IMR-90 (cell line): ENCODE results near the gene ZG16. TPM values are rescaled to one million over a fixed set of nuclear protein-coding genes. Genes with fewer than 3 reads are reported as not detected.

Experiments
- ATAC-seq: fragments of 200-7000 bp; cut with Tn5 transposase; 2 replicates; pipeline ENCODE4 v1.9.1; 2020; ENCODE audit warnings: low read depth, mild to moderate bottlenecking, moderate library complexity
- BruUV-seq: library from RNA; stranded (reverse); fragments of 400-500 nt; replicated peaks from 2 replicates; lab custom pipeline; 2021; lab: Mats Ljungman, UMichigan
- CTCF ChIA-PET: fragments of 300-600 bp; formaldehyde crosslinking; extraction: SDS; loops from one replicate; lab custom pipeline; 2021; ENCODE audit warnings: antibody characterized with exemption; lab: Yijun Ruan, JAX
- POLR2A ChIA-PET: fragments of 300-600 bp; sonication (Branson Sonifier 250); formaldehyde crosslinking; loops from one replicate; lab custom pipeline; 2022; ENCODE audit warnings: antibody characterized with exemption; ENCODE audit not compliant: unreplicated experiment; lab: Charles Lee
- DNase-seq: peaks from one replicate; pipeline ENCODE4 v3.0.0; 2013
- H2AFZ ChIP-seq: replicated peaks from 2 replicates; pipeline ENCODE3; 2013; ENCODE audit warnings: low read length, mild to moderate bottlenecking; ENCODE audit not compliant: poor library complexity
- H2AK5ac ChIP-seq: 2 replicates; pipeline ENCODE4 v1.6.1; 2013; ENCODE audit warnings: low read depth, low read length, inconsistent platforms
- H2AK9ac ChIP-seq: replicated peaks from 2 replicates; pipeline ENCODE3; 2013; ENCODE audit warnings: mild to moderate bottlenecking, low read depth, low read length, moderate library complexity; ENCODE audit not compliant: poor library complexity
- H2BK120ac ChIP-seq: 2 replicates; pipeline ENCODE4 v1.6.1; 2013; ENCODE audit warnings: low read depth, low read length, inconsistent platforms
- H2BK15ac ChIP-seq: 3 replicates; pipeline ENCODE4 v1.6.1; 2013; ENCODE audit warnings: low read depth, low read length, inconsistent platforms
- H2BK20ac ChIP-seq: 2 replicates; pipeline ENCODE4 v1.6.1; 2013; ENCODE audit warnings: low read depth, mild to moderate bottlenecking, inconsistent platforms, low read length, moderate library complexity
- H2BK5ac ChIP-seq: 2 replicates; pipeline ENCODE4 v1.6.1; 2013; ENCODE audit warnings: mild to moderate bottlenecking, low read depth, low read length, inconsistent platforms; ENCODE audit not compliant: poor library complexity, severe bottlenecking
- H3K14ac ChIP-seq: replicated peaks from 2 replicates; pipeline ENCODE4 v1.6.1; 2013; ENCODE audit warnings: low read depth, low read length, inconsistent platforms
- H3K18ac ChIP-seq: 2 replicates; pipeline ENCODE4 v1.6.1; 2013; ENCODE audit warnings: low read depth, low read length, control low read depth
- H3K23ac ChIP-seq: 2 replicates; pipeline ENCODE4 v1.6.1; 2013; ENCODE audit warnings: low read depth, low read length, inconsistent platforms
- H3K27ac ChIP-seq: 2 replicates; pipeline ENCODE4 v1.5.1; 2013; ENCODE audit warnings: mild to moderate bottlenecking, control low read depth, low read length; ENCODE audit not compliant: insufficient read depth
- H3K27me3 ChIP-seq: 2 replicates; pipeline ENCODE4 v1.6.1; 2013; ENCODE audit warnings: low read length; ENCODE audit not compliant: control insufficient read depth, insufficient read depth
- H3K36me3 ChIP-seq: 2 replicates; pipeline ENCODE4 v1.6.1; 2013; ENCODE audit warnings: low read length, mixed read lengths; ENCODE audit not compliant: control insufficient read depth, insufficient read depth
- H3K4ac ChIP-seq: 2 replicates; pipeline ENCODE4 v1.6.1; 2013; ENCODE audit warnings: low read depth, low read length, inconsistent platforms
- H3K4me1 ChIP-seq: 2 replicates; pipeline ENCODE4 v1.6.1; 2013; ENCODE audit warnings: low read length, mixed read lengths; ENCODE audit not compliant: control insufficient read depth, insufficient read depth
- H3K4me2 ChIP-seq: 2 replicates; pipeline ENCODE4 v1.6.1; 2013; ENCODE audit warnings: low read depth, mild to moderate bottlenecking, control low read depth, low read length, moderate library complexity
- H3K4me3 ChIP-seq: 2 replicates; pipeline ENCODE4 v1.5.1; 2013; ENCODE audit warnings: low read depth, mild to moderate bottlenecking, control low read depth, low read length, moderate library complexity; ENCODE audit not compliant: insufficient read depth
- H3K56ac ChIP-seq: 2 replicates; pipeline ENCODE4 v1.6.1; 2013; ENCODE audit warnings: low read length, inconsistent platforms; ENCODE audit not compliant: insufficient read depth; ENCODE audit errors: extremely low read depth
- H3K79me1 ChIP-seq, 2 experiments: 2 replicates each; pipeline ENCODE4 v1.6.1; 2013; ENCODE audit warnings: low read length in 2 of 2, inconsistent platforms in 1 of 2, low read depth in 1 of 2
- H3K9ac ChIP-seq: 2 replicates; pipeline ENCODE4 v1.6.1; 2013; ENCODE audit warnings: low read depth, low read length, control low read depth
- H3K9me1 ChIP-seq: 2 replicates; pipeline ENCODE4 v1.6.1; 2013; ENCODE audit warnings: low read length, inconsistent platforms; ENCODE audit not compliant: insufficient read depth
- H3K9me3 ChIP-seq: 2 replicates; pipeline ENCODE4 v1.6.1; 2013; ENCODE audit warnings: low read length; ENCODE audit not compliant: control insufficient read depth, insufficient read depth
- H4K20me1 ChIP-seq: 2 replicates; pipeline ENCODE4 v1.6.1; 2013; ENCODE audit warnings: low read length, inconsistent platforms; ENCODE audit not compliant: insufficient read depth
- H4K5ac ChIP-seq: 2 replicates; pipeline ENCODE4 v1.6.1; 2013; ENCODE audit warnings: mild to moderate bottlenecking, low read depth, low read length, control low read depth
- H4K8ac ChIP-seq, 2 experiments: 2 replicates each; pipeline ENCODE4 v1.6.1; 2013; ENCODE audit warnings: low read depth in 2 of 2, low read length in 2 of 2, control low read depth in 1 of 2, inconsistent platforms in 1 of 2
- H4K91ac ChIP-seq: 2 replicates; pipeline ENCODE4 v1.6.1; 2013; ENCODE audit warnings: low read depth, low read length, inconsistent platforms; ENCODE audit not compliant: insufficient read depth
- CEBPB ChIP-seq: IDR thresholded peaks from 2 replicates; pipeline ENCODE4 v1.6.1; 2012; ENCODE audit warnings: low read depth, low read length, improper control_type of control experiment
- ELK1 ChIP-seq: fragments of 150-350 bp; IDR thresholded peaks from 2 replicates; pipeline ENCODE4 v1.6.1; 2016; ENCODE audit warnings: low read depth, mild to moderate bottlenecking, low read length, moderate library complexity, borderline replicate concordance
- FOS ChIP-seq: fragments of 150-350 bp; IDR thresholded peaks from 2 replicates; pipeline ENCODE4 v1.6.1; 2016; ENCODE audit warnings: low read depth, low read length
- MXI1 ChIP-seq: IDR thresholded peaks from 2 replicates; pipeline ENCODE4 v1.6.1; 2012; ENCODE audit warnings: low read depth, mild to moderate bottlenecking, low read length, moderate library complexity, borderline replicate concordance
- NFE2L2 ChIP-seq: fragments of 150-350 bp; IDR thresholded peaks from 2 replicates; pipeline ENCODE4 v1.6.1; 2016; ENCODE audit warnings: low read depth, mild to moderate bottlenecking, low read length
- RAD21 ChIP-seq: IDR thresholded peaks from 2 replicates; pipeline ENCODE4 v1.6.1; 2012; ENCODE audit warnings: low read length, improper control_type of control experiment
- WGBS, 2 experiments: methylation state at CpG; one replicate each; pipeline versions ENCODE4 v1.1.5 to v1.1.7; 2013; ENCODE audit warnings: missing lambda C conversion rate in 2 of 2; ENCODE audit not compliant: insufficient read length in 1 of 2; ENCODE audit errors: extremely low coverage in 2 of 2; 5-methylcytosine and 5-hydroxymethylcytosine counted together
- dilution Hi-C: fragments of 300-500 bp; cut with HindIII; formaldehyde crosslinking; loops from one replicate; pipeline ENCODE4 v1.14.3; 2018; ENCODE audit warnings: low sequenced_read_pairs; ENCODE audit not compliant: unreplicated experiment
- in situ Hi-C: fragments of 300-500 bp; cut with MboI; formaldehyde crosslinking; loops from 3 replicates; pipeline ENCODE4 v1.14.3; 2019; ENCODE audit warnings: low sequenced_read_pairs, inconsistent platforms, mixed read lengths
- intact Hi-C: fragments of 100-400 bp; cut with micrococcal nuclease; formaldehyde crosslinking; loops from 2 replicates; pipeline ENCODE4 v1.10.0; 2022
- polyA plus RNA-seq, 3 experiments: library from polyadenylated mRNA; depleted of rRNA; stranded (reverse); fragments of >200 nt; gene quantifications; 2 replicates each; pipeline ENCODE4 v1.2.3, GENCODE V29; 2012; ENCODE audit warnings: low replicate concordance in 1 of 3
- total RNA-seq: library from RNA; depleted of rRNA; stranded (reverse); fragments of >200 nt; gene quantifications from 2 replicates; pipeline ENCODE4 v1.2.3, GENCODE V29; 2012

Gene ZG16
- total and polyA plus RNA-seq, 2 of the 4 experiments (the other 2 are of a cell fraction): not detected

DNA sequence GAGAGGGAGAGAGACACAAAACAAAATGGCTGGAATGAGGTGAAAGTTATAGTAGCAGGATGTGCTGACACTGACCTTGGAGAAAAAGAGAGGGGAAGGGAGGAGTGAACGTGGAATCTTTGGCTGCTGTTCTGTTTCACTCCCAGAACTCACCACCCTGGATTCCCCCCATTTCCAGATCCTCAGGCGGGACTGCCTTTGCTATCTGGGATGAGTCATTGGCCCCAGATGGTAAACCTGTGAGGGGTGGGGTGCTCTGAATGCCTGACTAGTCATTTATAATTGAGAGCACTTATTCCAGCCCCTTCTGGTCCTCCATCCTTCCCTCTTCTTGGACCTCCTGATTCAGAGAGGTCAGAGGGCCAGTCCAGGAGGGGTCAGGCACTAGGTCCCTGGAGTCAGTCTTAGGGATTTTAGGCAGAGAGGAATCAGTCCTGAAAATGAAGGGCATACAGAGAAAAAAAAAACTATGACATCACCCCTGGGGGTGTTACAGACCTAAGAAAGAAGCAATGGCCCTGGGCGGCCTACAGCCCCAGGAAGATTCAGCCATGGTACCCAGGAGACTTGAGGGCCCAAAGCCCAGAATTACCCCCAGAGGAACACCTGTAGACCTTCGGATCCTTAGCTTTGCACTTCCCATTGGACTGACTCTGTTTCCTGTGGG, 2.2 kb upstream of the ZG16 start:
- Histone ChIP-seq H3K56ac (no peak overlapping the region), H3K36me3 (no peaks in the 10 kb centered on the region), H3K4me1 (peaks cover 1% of the 10 kb centered on the region; the same call in 1 of the 2 replicates), H2BK15ac (no peak overlapping the region), H3K79me1 (no peaks in the 10 kb centered on the region), H4K5ac (no peak overlapping the region), H3K27ac (no peak overlapping the region), H3K4me2 (no peak overlapping the region), H3K18ac (no peak overlapping the region), H2BK20ac (no peak overlapping the region), H4K20me1 (no peaks in the 10 kb centered on the region), H2BK5ac (no peak overlapping the region), H3K4ac (no peak overlapping the region), H3K4me3 (no peak overlapping the region), H4K8ac (no peak overlapping the region), H2AK5ac (no peak overlapping the region), H3K9me1 (no peaks in the 10 kb centered on the region), H3K27me3 (peaks cover 25% of the 10 kb centered on the region), H3K14ac (no peak overlapping the region), H3K9me3 (no peaks in the 10 kb centered on the region), H3K9ac (no peak overlapping the region), H4K91ac (no peak overlapping the region), H2BK120ac (no peak overlapping the region), H2AFZ (no peak overlapping the region), H2AK9ac (no peak overlapping the region), H3K23ac (no peak overlapping the region)
- in situ Hi-C loops (no loop called here), intact Hi-C loops (no loop called here), dilution Hi-C loops (no loop called here)
- DNase-seq (peak; percentile 43), ATAC-seq (peak; percentile 60)
- POLR2A ChIA-PET: no interaction called here
- WGBS, 2 experiments: no CpG with 5 or more reads among the region's 4 CpGs
- no TSS peak for BruUV-seq
- TF ChIP-seq FOS (peak; percentile 21; the same call in 1 of the 2 replicates), NFE2L2 (no peak), ELK1 (no peak), CEBPB (no peak), RAD21 (no peak), MXI1 (no peak)
- CTCF ChIA-PET: interaction anchor here (0.6 to 0.7 kb wide), 2 partner anchors 45 to 72 kb away, joined by 3 read pairs; no protein-coding TSS in a partner anchor
